Smooth muscle cell (in vitro differentiated cells): Measurements from ENCODE around the gene MAB21L4. TPM values are rescaled to one million over a fixed set of nuclear protein-coding genes. Genes with fewer than 3 reads are reported as not detected.

Source experiments
- DNase-seq: peaks from one replicate; lab custom pipeline; 2025; ENCODE audit not compliant: unreplicated experiment; lab: John Stamatoyannopoulos, UW
- H2AFZ ChIP-seq: fragments of 200-600 bp; sonication (generic); 2 replicates; pipeline ENCODE4 v1.6.0; 2016; ENCODE audit warnings: antibody characterized with exemption, low read depth, mild to moderate bottlenecking
- H3F3A ChIP-seq: fragments of 200-600 bp; sonication (generic); 2 replicates; pipeline ENCODE4 v1.6.0; 2017; ENCODE audit warnings: antibody characterized with exemption, low read depth
- H3K27ac ChIP-seq: fragments of 200-600 bp; sonication (generic); 2 replicates; pipeline ENCODE4 v1.5.1; 2016; ENCODE audit warnings: low read depth, mild to moderate bottlenecking
- H3K27me3 ChIP-seq: fragments of 200-600 bp; sonication (generic); 2 replicates; pipeline ENCODE4 v1.6.1; 2016; ENCODE audit warnings: low read depth, mild to moderate bottlenecking
- H3K36me3 ChIP-seq: fragments of 200-600 bp; sonication (generic); 2 replicates; pipeline ENCODE4 v1.5.1; 2016; ENCODE audit warnings: low read depth
- H3K4me1 ChIP-seq: fragments of 200-600 bp; sonication (generic); 2 replicates; pipeline ENCODE4 v1.5.1; 2016; ENCODE audit warnings: low read depth
- H3K4me2 ChIP-seq: fragments of 200-600 bp; sonication (generic); 2 replicates; pipeline ENCODE4 v1.6.0; 2016; ENCODE audit warnings: mild to moderate bottlenecking
- H3K4me3 ChIP-seq: fragments of 200-600 bp; sonication (generic); 2 replicates; pipeline ENCODE4 v1.5.1; 2016; ENCODE audit warnings: mild to moderate bottlenecking
- H3K79me2 ChIP-seq: fragments of 200-600 bp; sonication (generic); 2 replicates; pipeline ENCODE4 v1.6.0; 2016; ENCODE audit warnings: low read depth, mild to moderate bottlenecking
- H3K9ac ChIP-seq: fragments of 200-600 bp; sonication (generic); 2 replicates; pipeline ENCODE4 v1.6.0; 2016; ENCODE audit warnings: low read depth
- H3K9me3 ChIP-seq: fragments of 200-600 bp; sonication (generic); replicated peaks from 2 replicates; pipeline ENCODE4 v1.5.1; 2016; ENCODE audit warnings: low read depth
- H4K20me1 ChIP-seq: fragments of 200-600 bp; sonication (generic); 2 replicates; pipeline ENCODE4 v1.6.0; 2016; ENCODE audit warnings: low read depth
- WGBS: methylation state at CpG from one replicate; pipeline ENCODE4 v1.1.7; 2016; ENCODE audit warnings: low lambda C conversion rate; 5-methylcytosine and 5-hydroxymethylcytosine counted together
- polyA plus RNA-seq: library from polyadenylated mRNA; unstranded; fragments of >200 nt; fragmentation: Nextera tagmentation; extraction: Ambion mirVana; gene quantifications from 2 replicates; pipeline ENCODE4 v1.2.1, GENCODE V29; 2016
- total RNA-seq: library from RNA; depleted of rRNA; stranded (reverse); fragments of >200 nt; gene quantifications from 2 replicates; pipeline ENCODE4 v1.2.3, GENCODE V29; 2014
- TF ChIP-seq, protein P1 (sequence below): fragments of 200-600 bp; sonication (generic); IDR thresholded peaks from 2 replicates; pipeline ENCODE4 v1.5.1; 2017; ENCODE audit warnings: borderline replicate concordance, mild to moderate bottlenecking, antibody characterized with exemption; ENCODE audit not compliant: insufficient read depth, poor library complexity, severe bottlenecking

Gene MAB21L4
- total and polyA plus RNA-seq, 2 experiments from 2014 or later: 0.53 to 2.2 TPM

DNA sequence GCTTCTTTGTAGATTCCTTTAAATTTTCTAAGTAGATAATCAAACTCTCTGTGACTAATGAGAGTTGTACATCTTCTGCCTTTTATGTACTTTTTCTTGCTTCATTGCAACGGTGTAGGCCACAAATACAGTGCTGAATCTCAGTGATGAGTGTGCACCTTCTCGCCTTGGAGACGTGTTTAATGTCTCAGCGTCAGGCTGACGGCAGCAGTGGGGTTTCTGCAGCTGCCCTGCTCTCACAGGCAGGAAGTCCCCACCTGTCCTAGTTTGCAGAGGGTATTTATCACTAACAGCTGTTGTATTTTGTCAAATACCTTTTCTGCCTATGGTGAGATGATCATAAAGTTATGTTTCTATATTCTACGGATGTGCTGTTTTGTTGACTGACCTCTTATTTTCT is 14.0 kb downstream of the MAB21L4 start:
- WGBS: 57% methylated on average over 6 of the region's 6 CpGs

DNA sequence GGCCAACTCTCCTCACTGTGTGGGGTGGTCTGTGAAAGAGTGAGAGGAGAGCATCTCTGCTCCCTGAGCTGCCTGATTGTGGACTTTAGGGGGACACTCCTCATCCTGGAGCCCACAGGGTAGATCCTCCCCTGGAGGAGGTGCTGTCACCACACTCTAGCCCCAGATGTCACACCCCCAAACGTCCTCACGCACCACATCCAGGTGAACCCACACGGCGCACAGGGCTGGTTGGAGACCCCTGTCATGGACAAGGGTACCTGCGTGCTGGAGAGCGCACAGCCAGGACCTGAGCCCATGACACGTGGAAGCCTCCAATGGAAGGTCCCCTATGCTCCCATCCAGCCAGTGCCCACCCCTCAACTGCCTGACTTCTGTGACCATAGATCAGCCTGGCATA is 16.9 kb downstream of the MAB21L4 start:
- Histone ChIP-seq H2AFZ (no peak overlapping the region), H3K79me2 (no peaks in the 10 kb centered on the region), H3K9ac (no peak overlapping the region), H3K4me3 (no peak overlapping the region), H3K27me3 (peaks cover 3% of the 10 kb centered on the region), H3K36me3 (no peaks in the 10 kb centered on the region), H4K20me1 (no peaks in the 10 kb centered on the region), H3K4me1 (no peaks in the 10 kb centered on the region), H3K9me3 (no peaks in the 10 kb centered on the region), H3F3A (no peaks in the 10 kb centered on the region), H3K4me2 (no peak overlapping the region), H3K27ac (no peak overlapping the region)
- no peak for DNase-seq
- TF ChIP-seq, protein P1, sequence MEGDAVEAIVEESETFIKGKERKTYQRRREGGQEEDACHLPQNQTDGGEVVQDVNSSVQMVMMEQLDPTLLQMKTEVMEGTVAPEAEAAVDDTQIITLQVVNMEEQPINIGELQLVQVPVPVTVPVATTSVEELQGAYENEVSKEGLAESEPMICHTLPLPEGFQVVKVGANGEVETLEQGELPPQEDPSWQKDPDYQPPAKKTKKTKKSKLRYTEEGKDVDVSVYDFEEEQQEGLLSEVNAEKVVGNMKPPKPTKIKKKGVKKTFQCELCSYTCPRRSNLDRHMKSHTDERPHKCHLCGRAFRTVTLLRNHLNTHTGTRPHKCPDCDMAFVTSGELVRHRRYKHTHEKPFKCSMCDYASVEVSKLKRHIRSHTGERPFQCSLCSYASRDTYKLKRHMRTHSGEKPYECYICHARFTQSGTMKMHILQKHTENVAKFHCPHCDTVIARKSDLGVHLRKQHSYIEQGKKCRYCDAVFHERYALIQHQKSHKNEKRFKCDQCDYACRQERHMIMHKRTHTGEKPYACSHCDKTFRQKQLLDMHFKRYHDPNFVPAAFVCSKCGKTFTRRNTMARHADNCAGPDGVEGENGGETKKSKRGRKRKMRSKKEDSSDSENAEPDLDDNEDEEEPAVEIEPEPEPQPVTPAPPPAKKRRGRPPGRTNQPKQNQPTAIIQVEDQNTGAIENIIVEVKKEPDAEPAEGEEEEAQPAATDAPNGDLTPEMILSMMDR: no peak
- 80% methylated on average over 7 of the region's 7 CpGs for WGBS

More for the DNA sequence above, 14.0 kb downstream of the MAB21L4 start:
- TF ChIP-seq, protein P1: no peak
- no peaks in the 10 kb centered on the region for H3K9me3 ChIP-seq
- no peak overlapping the region for H3K4me2 ChIP-seq
- no peak for DNase-seq
- no peaks in the 10 kb centered on the region for H3F3A ChIP-seq
- H3K4me1 ChIP-seq: peaks cover 6% of the 10 kb centered on the region
- no peak overlapping the region for H3K27ac ChIP-seq
- H2AFZ ChIP-seq: no peak overlapping the region
- no peaks in the 10 kb centered on the region for H3K36me3 ChIP-seq
- H3K4me3 ChIP-seq: no peak overlapping the region
- no peaks in the 10 kb centered on the region for H4K20me1 ChIP-seq
- H3K79me2 ChIP-seq: no peaks in the 10 kb centered on the region
- H3K27me3 ChIP-seq: peaks cover 3% of the 10 kb centered on the region
- H3K9ac ChIP-seq: no peak overlapping the region

DNA sequence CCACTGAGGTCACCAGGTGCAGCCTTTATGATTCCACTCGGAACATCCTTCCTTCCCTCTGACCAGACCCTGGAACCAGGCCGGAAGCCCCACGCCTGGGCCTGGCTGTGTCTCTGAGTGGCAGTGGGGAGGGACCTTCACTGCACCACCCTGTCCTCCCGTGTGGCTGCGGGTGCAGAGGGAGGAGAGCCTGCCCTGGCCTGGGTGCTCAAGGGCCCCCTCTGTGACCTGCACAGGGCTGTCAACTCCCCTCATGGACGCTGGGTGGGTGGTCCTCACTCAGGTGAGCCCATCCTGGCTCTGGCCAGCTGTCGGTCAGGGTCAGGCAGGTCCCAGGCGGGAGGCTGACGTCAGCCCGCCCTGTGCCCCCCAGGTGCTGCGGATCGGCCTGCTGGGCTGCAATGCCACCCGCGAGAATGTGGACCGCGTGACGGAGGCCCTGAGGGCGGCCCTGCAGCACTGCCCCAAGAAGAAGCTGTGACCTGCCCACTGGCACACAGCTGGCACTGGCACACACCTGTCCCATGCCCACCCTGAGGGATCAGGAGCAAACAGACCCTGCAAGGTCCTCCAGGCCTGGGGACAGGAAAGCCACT is 17.5 kb downstream of the MAB21L4 start:
- H3K9ac ChIP-seq: no peak overlapping the region
- H3K9me3 ChIP-seq: no peaks in the 10 kb centered on the region
- no peak overlapping the region for H3K4me2 ChIP-seq
- no peak overlapping the region for H3K27ac ChIP-seq
- no peak overlapping the region for H3K4me3 ChIP-seq
- DNase-seq: no peak
- no peaks in the 10 kb centered on the region for H3K36me3 ChIP-seq
- 94% methylated on average over 18 of the region's 18 CpGs for WGBS
- no peaks in the 10 kb centered on the region for H3K4me1 ChIP-seq
- H4K20me1 ChIP-seq: no peaks in the 10 kb centered on the region
- TF ChIP-seq, protein P1: no peak
- H3K79me2 ChIP-seq: no peaks in the 10 kb centered on the region
- no peaks in the 10 kb centered on the region for H3F3A ChIP-seq
- H3K27me3 ChIP-seq: peaks cover 3% of the 10 kb centered on the region
- H2AFZ ChIP-seq: no peak overlapping the region
